HG03457 (cell line): ENCODE measurements around the gene ZC3H10.
A peak's percentile ranks its signal among the peaks of the same experiment; 100 is the strongest.

Experiments
- ATAC-seq: cut with Tn5 transposase; IDR thresholded peaks from one replicate; pipeline ENCODE4 v1.9.1; 2021; ENCODE audit warnings: moderate number of reproducible peaks; ENCODE audit not compliant: unreplicated experiment

The ZC3H10 gene

GRCh38 chr12:56126732-56127239 is 8.7 kb downstream of the ZC3H10 start:
- ATAC-seq: no peak

DNA sequence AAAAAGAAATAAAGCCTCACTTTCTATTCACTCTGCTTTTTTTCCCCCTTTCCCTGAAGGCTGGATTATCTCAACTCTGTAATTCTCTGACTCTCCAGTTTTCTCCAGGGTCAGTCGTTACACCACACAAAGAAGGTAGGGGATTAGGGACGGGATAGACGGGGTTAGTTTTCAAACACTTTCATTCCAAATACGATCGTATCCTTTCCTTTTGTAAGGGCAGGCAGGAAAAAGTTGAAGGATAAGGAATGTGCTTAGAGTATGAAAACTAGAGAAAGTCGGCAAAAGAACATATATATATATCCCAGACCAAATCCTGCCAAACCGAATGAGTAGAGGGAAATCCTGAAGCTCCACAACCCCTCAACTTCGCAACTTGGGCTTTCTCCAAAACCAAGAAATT is 9.4 kb downstream of the ZC3H10 start:
- no peak for ATAC-seq

DNA sequence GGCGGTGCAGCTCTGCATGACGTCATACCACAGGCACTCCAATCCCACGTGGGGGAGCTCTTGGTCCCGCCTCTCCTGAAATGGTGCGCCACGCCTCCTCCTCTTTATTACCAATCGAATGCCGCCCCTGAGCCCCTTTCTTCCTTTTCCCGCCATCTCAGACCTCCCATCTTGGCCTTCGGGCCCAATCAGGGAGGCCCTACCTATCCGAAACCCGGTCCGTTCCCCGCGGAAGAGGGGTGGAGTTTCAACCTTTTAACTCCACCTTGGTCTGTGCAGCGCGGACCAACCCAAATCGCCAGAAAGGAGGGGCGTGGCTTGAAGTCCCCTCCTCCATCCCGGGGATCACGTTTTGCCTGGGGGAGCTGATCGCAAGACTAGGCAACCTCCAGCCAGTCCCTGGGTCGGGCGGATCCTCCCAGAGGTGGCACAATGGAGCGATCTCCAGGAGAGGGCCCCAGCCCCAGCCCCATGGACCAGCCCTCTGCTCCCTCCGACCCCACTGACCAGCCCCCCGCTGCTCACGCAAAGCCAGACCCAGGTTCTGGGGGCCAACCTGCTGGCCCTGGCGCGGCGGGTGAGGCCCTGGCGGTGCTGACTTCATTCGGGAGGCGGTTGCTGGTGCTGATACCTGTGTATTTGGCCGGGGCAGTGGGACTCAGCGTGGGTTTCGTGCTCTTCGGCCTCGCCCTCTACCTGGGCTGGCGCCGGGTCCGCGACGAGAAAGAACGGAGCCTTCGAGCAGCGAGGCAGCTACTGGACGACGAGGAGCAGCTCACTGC is 10.0 kb downstream of the ZC3H10 start, which contains the start of gene ESYT1:
Gene ESYT1, plus strand, starts transcription at position 380 of the 782 bp plus-strand sequence. Its CDS starts 53 bp downstream, at position 433.
- ATAC-seq: peak; percentile 78

- peak; percentile 1 for ATAC-seq
Measured at GRCh38 chr12:56128670-56129205, 10.7 kb downstream of the ZC3H10 start.

GRCh38 chr12:56129206-56129941 is 11.3 kb downstream of the ZC3H10 start:
- peak; percentile 22 for ATAC-seq

GRCh38 chr12:56129942-56130495 is 12.0 kb downstream of the ZC3H10 start:
- ATAC-seq: no peak

GRCh38 chr12:56130876-56131275 is 12.8 kb downstream of the ZC3H10 start:
- no peak for ATAC-seq

DNA sequence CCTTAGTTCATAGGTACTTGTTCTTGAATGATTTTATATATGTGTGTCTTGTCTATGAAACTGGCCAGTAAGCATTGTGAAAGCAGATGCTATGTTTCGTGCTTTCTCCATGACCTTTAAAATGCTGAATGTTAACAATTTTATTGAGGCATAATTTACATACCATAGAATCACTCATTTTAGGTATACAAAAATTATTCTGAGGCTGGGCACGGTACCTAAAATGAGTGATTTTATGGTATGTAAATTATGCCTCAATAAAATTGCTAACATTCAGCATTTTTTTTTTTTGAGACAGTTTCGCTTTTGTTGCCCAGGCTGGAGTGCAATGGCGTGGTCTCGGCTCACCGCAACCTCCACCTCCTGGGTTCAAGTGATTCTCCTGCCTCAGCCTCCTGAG is 16.8 kb downstream of the ZC3H10 start:
- no peak for ATAC-seq

- no peak for ATAC-seq
Measured at GRCh38 chr12:56137853-56138571, 19.9 kb downstream of the ZC3H10 start.

- no peak for ATAC-seq
Measured at GRCh38 chr12:56141946-56142784, 24.1 kb downstream of the ZC3H10 start.

DNA sequence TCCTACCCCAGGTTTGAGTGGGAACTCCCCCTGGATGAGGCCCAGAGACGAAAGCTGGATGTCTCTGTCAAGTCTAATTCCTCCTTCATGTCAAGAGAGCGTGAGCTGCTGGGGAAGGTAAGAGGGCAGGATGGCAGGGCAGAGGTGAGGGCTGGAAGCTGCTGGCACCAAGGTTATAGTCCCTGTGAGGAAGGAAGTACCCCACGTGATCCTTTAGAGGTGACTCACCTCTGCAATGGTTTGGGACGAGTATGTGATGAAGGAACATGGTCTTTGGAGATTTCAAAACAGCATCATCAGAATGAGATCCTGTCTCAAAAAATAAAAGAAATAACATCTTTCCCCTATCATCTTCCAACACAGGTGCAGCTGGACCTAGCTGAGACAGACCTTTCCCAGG is 25.2 kb downstream of the ZC3H10 start:
- ATAC-seq: no peak

GRCh38 chr12:56143870-56144269 is 25.8 kb downstream of the ZC3H10 start:
- ATAC-seq: no peak

DNA sequence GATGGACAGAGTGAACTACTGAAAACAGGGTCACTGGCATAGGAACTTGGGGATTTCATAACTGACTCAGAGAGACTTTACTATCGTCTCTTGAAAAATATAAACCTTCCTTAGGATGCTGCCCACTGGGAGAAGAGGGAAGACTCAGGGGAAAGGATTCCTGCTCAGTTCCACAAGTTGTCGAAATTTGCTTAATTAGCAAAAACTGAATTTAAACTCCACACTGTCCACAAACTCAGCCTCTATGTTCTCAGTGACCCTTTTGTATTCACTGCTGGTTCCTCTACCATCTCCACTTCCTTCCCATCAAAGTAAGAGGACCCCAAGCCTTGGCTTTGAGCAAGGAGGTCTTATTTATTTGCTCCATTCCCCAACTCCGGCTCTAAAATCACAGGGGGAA is 27.2 kb downstream of the ZC3H10 start:
- ATAC-seq: no peak

DNA sequence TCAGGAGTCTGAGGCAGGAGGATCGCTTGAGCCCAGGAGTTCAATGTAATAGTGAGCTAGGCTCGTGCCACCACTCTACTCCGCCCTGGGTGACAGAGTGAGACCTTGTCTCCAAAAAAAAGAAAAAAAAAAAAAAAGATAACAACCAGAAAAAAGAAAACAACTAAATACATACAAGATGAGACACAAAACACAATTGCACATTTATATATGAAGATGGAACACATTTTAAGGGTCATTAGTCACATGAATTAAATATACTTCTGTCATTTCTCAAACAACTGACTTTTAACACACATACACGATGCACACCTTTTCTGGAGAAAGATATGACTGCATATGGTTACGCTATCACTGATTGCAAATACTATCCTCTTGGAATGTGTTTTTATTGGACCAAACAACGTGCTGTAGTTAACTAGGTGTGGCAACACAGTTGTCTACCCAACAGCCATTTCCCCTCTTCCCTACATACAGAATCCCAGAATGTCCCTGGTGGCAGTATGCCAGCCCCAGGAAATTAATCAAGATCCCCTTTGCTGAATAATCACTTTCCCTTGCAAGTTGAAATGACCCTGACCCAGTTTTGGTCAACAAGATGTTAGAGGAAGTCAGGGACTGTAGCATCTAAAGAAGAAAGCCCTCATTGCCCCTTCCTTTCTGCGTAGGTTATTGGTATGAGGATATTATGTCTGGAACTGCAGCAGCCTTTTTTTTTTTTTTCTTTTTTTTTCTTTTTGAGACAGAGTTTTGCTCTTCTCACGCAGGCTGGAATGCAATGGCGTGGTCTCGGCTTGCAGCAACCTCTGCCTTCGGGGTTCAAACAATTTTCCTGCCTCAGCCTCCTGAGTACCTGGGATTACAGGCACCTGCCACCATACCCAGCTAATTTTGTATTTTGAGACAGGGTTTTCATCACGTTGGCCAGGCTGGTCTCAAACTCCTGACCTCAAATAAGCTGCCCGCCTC is 28.7 kb downstream of the ZC3H10 start:
- ATAC-seq: no peak

- no peak for ATAC-seq
Measured at GRCh38 chr12:56150563-56150962, 32.5 kb downstream of the ZC3H10 start.

DNA sequence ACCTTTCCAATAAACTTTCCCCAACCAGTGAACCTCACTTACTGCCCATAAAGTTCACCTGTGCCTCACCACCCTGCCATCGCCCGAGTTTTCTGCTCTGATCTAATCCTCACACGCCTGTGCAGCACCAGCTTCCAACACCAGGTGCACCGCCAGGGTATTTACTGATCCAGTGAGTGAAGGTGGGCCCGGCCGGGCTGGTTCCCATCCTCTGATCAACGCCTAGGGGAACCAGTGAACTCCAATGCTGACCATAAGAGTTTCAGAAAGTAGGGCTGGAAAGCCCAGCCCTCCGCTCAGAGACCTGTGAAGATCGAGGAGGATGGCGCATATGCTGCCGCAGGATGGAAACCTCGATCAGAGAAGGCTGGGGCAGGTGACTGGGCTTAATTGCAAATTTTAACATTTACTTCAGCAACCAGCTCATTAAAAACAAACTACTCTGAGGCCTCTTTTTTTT is 33.6 kb downstream of the ZC3H10 start:
- peak; percentile 26 for ATAC-seq

GRCh38 chr12:56152132-56152755 is 34.2 kb downstream of the ZC3H10 start, which contains the start of gene MYL6B:
Gene MYL6B, plus strand, starts transcription at chr12:56152587. Its CDS starts 1,332 bp downstream, at chr12:56153919.
- ATAC-seq: peak; percentile 73
